Kidney epithelial cell (primary cell): ENCODE data around the gene TMEM40. TPM values are rescaled to one million over a fixed set of nuclear protein-coding genes. Genes with fewer than 3 reads are reported as not detected.
A peak's percentile ranks its signal among the peaks of the same experiment; 100 is the strongest.
"Not testable (repeated sequence)": the region's sequence is repeated elsewhere in the genome, so short reads cannot be mapped to it uniquely, and the experiment has no call there.

Source experiments
- DNase-seq: peaks from one replicate; pipeline ENCODE4 v3.0.0-alpha.2; 2010; ENCODE audit warnings: low read depth
- H3K27me3 ChIP-seq: 2 replicates; pipeline ENCODE4 v1.6.0; 2011; ENCODE audit warnings: low read length; ENCODE audit not compliant: control insufficient read depth, insufficient read depth
- H3K36me3 ChIP-seq: 2 replicates; pipeline ENCODE4 v1.5.1; 2011; ENCODE audit warnings: low read length; ENCODE audit not compliant: control insufficient read depth, insufficient read depth
- H3K4me3 ChIP-seq: 2 replicates; pipeline ENCODE4 v1.5.1; 2011; ENCODE audit warnings: low read depth, mild to moderate bottlenecking, control low read depth, low read length
- CTCF ChIP-seq: IDR thresholded peaks from 2 replicates; pipeline ENCODE4 v1.5.1; 2011; ENCODE audit warnings: mild to moderate bottlenecking, moderate library complexity, low read length, control low read depth, inconsistent platforms; ENCODE audit not compliant: insufficient read depth, poor library complexity, severe bottlenecking
- total RNA-seq: library from RNA; depleted of rRNA; stranded (reverse); fragments of >200 nt; gene quantifications from 2 replicates; pipeline ENCODE4 v1.2.3, GENCODE V29; 2015

The TMEM40 gene
- total RNA-seq, 1 donor from 2014 or later = 5.3 TPM

- DNase-seq = no peak
- Histone ChIP-seq H3K27me3 (no peaks in the 10 kb centered on the region), H3K4me3 (no peak overlapping the region), H3K36me3 (no peaks in the 10 kb centered on the region)
- TF ChIP-seq CTCF = no peak
Measured at GRCh38 chr3:12793701-12794100, 34.6 kb upstream of the TMEM40 start.

GRCh38 chr3:12791430-12791829, 32.4 kb upstream of the TMEM40 start:
- H3K36me3 ChIP-seq = no peaks in the 10 kb centered on the region
- no peak overlapping the region for H3K4me3 ChIP-seq
- no peaks in the 10 kb centered on the region for H3K27me3 ChIP-seq
- TF ChIP-seq CTCF = no peak
- DNase-seq = no peak

GRCh38 chr3:12787967-12788690, 29.1 kb upstream of the TMEM40 start:
- not testable (repeated sequence) for H3K27me3 ChIP-seq, DNase-seq, H3K36me3 ChIP-seq, H3K4me3 ChIP-seq

GRCh38 chr3:12787346-12787745, 28.3 kb upstream of the TMEM40 start:
- not testable (repeated sequence) for H3K27me3 ChIP-seq, DNase-seq, H3K36me3 ChIP-seq, H3K4me3 ChIP-seq
- TF ChIP-seq CTCF = peak; percentile 32

- no peaks in the 10 kb centered on the region for H3K36me3 ChIP-seq
- no peak for TF ChIP-seq CTCF
- no peaks in the 10 kb centered on the region for H3K27me3 ChIP-seq
- no peak for DNase-seq
- H3K4me3 ChIP-seq = no peak overlapping the region
Measured at GRCh38 chr3:12785096-12785495, 26.0 kb upstream of the TMEM40 start.

GRCh38 chr3:12782172-12782815, 23.2 kb upstream of the TMEM40 start:
- no peaks in the 10 kb centered on the region for H3K27me3 ChIP-seq
- no peak for TF ChIP-seq CTCF
- H3K4me3 ChIP-seq = no peak overlapping the region
- DNase-seq = no peak
- no peaks in the 10 kb centered on the region for H3K36me3 ChIP-seq
